Activated naive CD4-positive, alpha-beta T cell treated with anti-CD3 and anti-CD28 coated beads for 36 hours (primary cell): ENCODE results near the gene MAT1A. TPM values are rescaled to one million over a fixed set of nuclear protein-coding genes. Genes with fewer than 3 reads are reported as not detected.
"Not testable (repeated sequence)": the region's sequence is repeated elsewhere in the genome, so short reads cannot be mapped to it uniquely, and the experiment has no call there.

Source experiments
- CTCF ChIA-PET: fragments of 350-600 bp; sonication (Branson Sonifier 250); formaldehyde crosslinking; loops from one replicate; lab custom pipeline; 2021; ENCODE audit warnings: antibody characterized with exemption; lab: Charles Lee
- DNase-seq: peaks from one replicate; pipeline ENCODE4 v3.0.0-alpha.2; 2020
- H3K27ac Mint-ChIP-seq: one replicate; pipeline ENCODE4 v1.8.0; 2021; ENCODE audit warnings: mild to moderate bottlenecking, mixed read lengths
- H3K27me3 Mint-ChIP-seq: one replicate; pipeline ENCODE4 v1.8.0; 2021; ENCODE audit warnings: low read depth, mixed read lengths
- H3K36me3 Mint-ChIP-seq: one replicate; pipeline ENCODE4 v1.8.0; 2021; ENCODE audit warnings: low read depth, mixed read lengths
- H3K4me1 Mint-ChIP-seq: one replicate; pipeline ENCODE4 v1.8.0; 2021; ENCODE audit warnings: low read depth, mixed read lengths
- H3K4me3 Mint-ChIP-seq: one replicate; pipeline ENCODE4 v1.8.0; 2021; ENCODE audit warnings: mild to moderate bottlenecking, moderate library complexity, mixed read lengths
- H3K9me3 Mint-ChIP-seq: one replicate; pipeline ENCODE4 v1.8.0; 2021; ENCODE audit warnings: mixed read lengths
- intact Hi-C: fragments of 100-400 bp; cut with micrococcal nuclease; formaldehyde crosslinking; loops from one replicate; pipeline ENCODE4 v1.15.1; 2023
- total RNA-seq, 2 experiments: library from RNA; stranded (reverse); gene quantifications; one replicate each; pipeline ENCODE4 v1.2.3, GENCODE V29; 2021

The MAT1A gene
- total RNA-seq, 2 experiments from 2014 or later, result not detected

GRCh38 chr10:80270887-80271286 is 18.6 kb downstream of the MAT1A start:
- Mint-ChIP-seq H3K4me3 (no peak overlapping the region), H3K27me3 (peaks cover 5% of the 10 kb centered on the region), H3K4me1 (no peaks in the 10 kb centered on the region), H3K27ac (no peak overlapping the region), H3K9me3 (peaks cover 3% of the 10 kb centered on the region), H3K36me3 (no peaks in the 10 kb centered on the region)
- CTCF ChIA-PET, result no interaction called here
- no peak for DNase-seq
- intact Hi-C loops, result no loop called here

- Mint-ChIP-seq H3K9me3 (peaks cover 3% of the 10 kb centered on the region), H3K36me3 (no peaks in the 10 kb centered on the region), H3K27me3 (peaks cover 5% of the 10 kb centered on the region), H3K27ac (no peak overlapping the region), H3K4me1 (no peaks in the 10 kb centered on the region), H3K4me3 (no peak overlapping the region)
- intact Hi-C loops, result loop anchor here (10.0 kb wide), 1 partner anchor 334 kb away; no protein-coding TSS in a partner anchor
- CTCF ChIA-PET, result interaction anchor here (1.9 kb wide), 1 partner anchor 8 kb away, joined by 5 read pairs; no protein-coding TSS in a partner anchor
- no peak for DNase-seq
These were observed 20.4 kb downstream of the MAT1A start for GRCh38 chr10:80268938-80269588.

- no peaks in the 10 kb centered on the region for H3K36me3 Mint-ChIP-seq
- H3K27me3 Mint-ChIP-seq, result peaks cover 5% of the 10 kb centered on the region
- no peak overlapping the region for H3K4me3 Mint-ChIP-seq
- H3K4me1 Mint-ChIP-seq, result no peaks in the 10 kb centered on the region
- H3K27ac Mint-ChIP-seq, result no peak overlapping the region
- intact Hi-C loops, result loop anchor here (10.0 kb wide), 1 partner anchor 333 kb away; no protein-coding TSS in a partner anchor
- H3K9me3 Mint-ChIP-seq, result peaks cover 3% of the 10 kb centered on the region
- CTCF ChIA-PET, result interaction anchor here (1.9 kb wide), 1 partner anchor 7 kb away, joined by 5 read pairs; no protein-coding TSS in a partner anchor
- DNase-seq, result no peak
These were observed 21.2 kb downstream of the MAT1A start for GRCh38 chr10:80268266-80268665.

GRCh38 chr10:80266513-80266863 is 23.0 kb downstream of the MAT1A start:
- DNase-seq, result no peak
- Mint-ChIP-seq H3K4me3 (no peak overlapping the region), H3K4me1 (no peaks in the 10 kb centered on the region), H3K36me3 (no peaks in the 10 kb centered on the region), H3K27me3 (peaks cover 5% of the 10 kb centered on the region), H3K9me3 (peaks cover 3% of the 10 kb centered on the region), H3K27ac (no peak overlapping the region)
- intact Hi-C loops, result loop anchor here (10.0 kb wide), 1 partner anchor 332 kb away; no protein-coding TSS in a partner anchor
- CTCF ChIA-PET, result no interaction called here

GRCh38 chr10:80265740-80266512 is 23.5 kb downstream of the MAT1A start:
- H3K9me3 Mint-ChIP-seq, result peaks cover 3% of the 10 kb centered on the region
- CTCF ChIA-PET, result no interaction called here
- no peak overlapping the region for H3K4me3 Mint-ChIP-seq
- no peak for DNase-seq
- intact Hi-C loops, result loop anchor here (10.0 kb wide), 1 partner anchor 331 kb away; no protein-coding TSS in a partner anchor
- no peaks in the 10 kb centered on the region for H3K36me3 Mint-ChIP-seq
- peaks cover 5% of the 10 kb centered on the region for H3K27me3 Mint-ChIP-seq
- H3K4me1 Mint-ChIP-seq, result no peaks in the 10 kb centered on the region
- no peak overlapping the region for H3K27ac Mint-ChIP-seq

- no peak overlapping the region for H3K27ac Mint-ChIP-seq
- H3K4me1 Mint-ChIP-seq, result no peaks in the 10 kb centered on the region
- no peak overlapping the region for H3K4me3 Mint-ChIP-seq
- CTCF ChIA-PET, result no interaction called here
- intact Hi-C loops, result loop anchor here (10.0 kb wide), 1 partner anchor 330 kb away; no protein-coding TSS in a partner anchor
- DNase-seq, result no peak
- peaks cover 3% of the 10 kb centered on the region for H3K9me3 Mint-ChIP-seq
- peaks cover 2% of the 10 kb centered on the region for H3K27me3 Mint-ChIP-seq
- H3K36me3 Mint-ChIP-seq, result no peaks in the 10 kb centered on the region
These were observed 25.1 kb downstream of the MAT1A start for GRCh38 chr10:80264081-80265056.

- Mint-ChIP-seq H3K36me3 (no peaks in the 10 kb centered on the region), H3K9me3 (no peaks in the 10 kb centered on the region), H3K4me1 (no peaks in the 10 kb centered on the region), H3K27me3 (no peaks in the 10 kb centered on the region), H3K27ac (no peak overlapping the region), H3K4me3 (no peak overlapping the region)
- CTCF ChIA-PET, result interaction anchor here (0.5 to 1.8 kb wide), 17 partner anchors 8 to 1233 kb away, joined by 3 to 6 read pairs (median 3); no protein-coding TSS in a partner anchor
- DNase-seq, result no peak
- intact Hi-C loops, result loop anchor here (10.0 kb wide), 1 partner anchor 327 kb away; no protein-coding TSS in a partner anchor
These were observed 28.0 kb downstream of the MAT1A start for GRCh38 chr10:80261316-80262030.

GRCh38 chr10:80260295-80261243 is 28.9 kb downstream of the MAT1A start:
- CTCF ChIA-PET, result interaction anchor here (0.5 to 1.8 kb wide), 18 partner anchors 8 to 1434 kb away, joined by 3 to 6 read pairs (median 4); no protein-coding TSS in a partner anchor
- H3K27me3 Mint-ChIP-seq, result no peaks in the 10 kb centered on the region
- no peak overlapping the region for H3K4me3 Mint-ChIP-seq
- no peaks in the 10 kb centered on the region for H3K9me3 Mint-ChIP-seq
- H3K4me1 Mint-ChIP-seq, result no peaks in the 10 kb centered on the region
- peak; percentile 46 for DNase-seq
- intact Hi-C loops, result loop anchor here (10.0 kb wide), 1 partner anchor 326 kb away; no protein-coding TSS in a partner anchor
- no peaks in the 10 kb centered on the region for H3K36me3 Mint-ChIP-seq
- no peak overlapping the region for H3K27ac Mint-ChIP-seq

GRCh38 chr10:80259405-80259871 is 30.0 kb downstream of the MAT1A start:
- intact Hi-C loops, result no loop called here
- CTCF ChIA-PET, result interaction anchor here (0.6 to 1.5 kb wide), 4 partner anchors 13 to 696 kb away, joined by 3 to 4 read pairs (median 4); no protein-coding TSS in a partner anchor
- H3K36me3 Mint-ChIP-seq, result no peaks in the 10 kb centered on the region
- H3K27me3 Mint-ChIP-seq, result no peaks in the 10 kb centered on the region
- H3K4me3 Mint-ChIP-seq, result no peak overlapping the region
- H3K9me3 Mint-ChIP-seq, result no peaks in the 10 kb centered on the region
- DNase-seq, result no peak
- H3K4me1 Mint-ChIP-seq, result no peaks in the 10 kb centered on the region
- no peak overlapping the region for H3K27ac Mint-ChIP-seq

GRCh38 chr10:80256798-80257197 is 32.7 kb downstream of the MAT1A start:
- H3K4me3 Mint-ChIP-seq, H3K4me1 Mint-ChIP-seq, intact Hi-C loops, H3K36me3 Mint-ChIP-seq, DNase-seq, H3K9me3 Mint-ChIP-seq, H3K27ac Mint-ChIP-seq: not testable (repeated sequence)
- H3K27me3 Mint-ChIP-seq, result peaks cover 11% of the 10 kb centered on the region
- CTCF ChIA-PET, result interaction anchor here (0.7 kb wide), 1 partner anchor 424 kb away, joined by 3 read pairs; no protein-coding TSS in a partner anchor
